Fibroblast of mammary gland (primary cell): ENCODE measurements around the gene ASXL1.

Source experiments
- DNase-seq: peaks from one replicate; pipeline ENCODE4 v3.0.0-alpha.2; 2010; ENCODE audit warnings: low read depth
- H3K4me3 ChIP-seq: 2 replicates; pipeline ENCODE4 v1.5.1; 2011; ENCODE audit warnings: low read depth, mild to moderate bottlenecking, low read length, moderate library complexity; ENCODE audit not compliant: control insufficient read depth
- TF ChIP-seq, protein P1 (sequence below): conservative IDR thresholded peaks from 2 replicates; pipeline ENCODE4 v1.5.1; 2011; ENCODE audit warnings: low read depth, low read length, inconsistent platforms; ENCODE audit not compliant: control insufficient read depth, insufficient read depth

The ASXL1 gene

DNA sequence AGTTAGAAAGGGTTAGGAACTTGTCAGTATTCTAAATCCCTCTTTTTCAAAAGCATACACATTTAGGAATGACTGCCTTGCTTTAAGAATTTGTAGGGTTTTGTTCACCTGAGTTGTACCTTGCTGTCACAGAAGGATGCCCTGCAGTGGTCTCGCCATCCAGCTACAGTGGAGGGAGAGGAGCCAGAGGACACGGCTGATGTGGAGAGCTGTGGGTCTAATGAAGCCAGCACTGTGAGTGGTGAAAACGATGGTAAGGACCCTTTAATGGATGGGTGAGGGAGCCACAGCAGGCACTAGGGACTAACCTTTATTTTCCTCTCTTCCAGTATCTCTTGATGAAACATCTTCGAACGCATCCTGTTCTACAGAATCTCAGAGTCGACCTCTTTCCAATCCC is 69.9 kb downstream of the ASXL1 start:
- H3K4me3 ChIP-seq: no peak overlapping the region
- TF ChIP-seq, protein P1, sequence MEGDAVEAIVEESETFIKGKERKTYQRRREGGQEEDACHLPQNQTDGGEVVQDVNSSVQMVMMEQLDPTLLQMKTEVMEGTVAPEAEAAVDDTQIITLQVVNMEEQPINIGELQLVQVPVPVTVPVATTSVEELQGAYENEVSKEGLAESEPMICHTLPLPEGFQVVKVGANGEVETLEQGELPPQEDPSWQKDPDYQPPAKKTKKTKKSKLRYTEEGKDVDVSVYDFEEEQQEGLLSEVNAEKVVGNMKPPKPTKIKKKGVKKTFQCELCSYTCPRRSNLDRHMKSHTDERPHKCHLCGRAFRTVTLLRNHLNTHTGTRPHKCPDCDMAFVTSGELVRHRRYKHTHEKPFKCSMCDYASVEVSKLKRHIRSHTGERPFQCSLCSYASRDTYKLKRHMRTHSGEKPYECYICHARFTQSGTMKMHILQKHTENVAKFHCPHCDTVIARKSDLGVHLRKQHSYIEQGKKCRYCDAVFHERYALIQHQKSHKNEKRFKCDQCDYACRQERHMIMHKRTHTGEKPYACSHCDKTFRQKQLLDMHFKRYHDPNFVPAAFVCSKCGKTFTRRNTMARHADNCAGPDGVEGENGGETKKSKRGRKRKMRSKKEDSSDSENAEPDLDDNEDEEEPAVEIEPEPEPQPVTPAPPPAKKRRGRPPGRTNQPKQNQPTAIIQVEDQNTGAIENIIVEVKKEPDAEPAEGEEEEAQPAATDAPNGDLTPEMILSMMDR: no peak
- DNase-seq: no peak

DNA sequence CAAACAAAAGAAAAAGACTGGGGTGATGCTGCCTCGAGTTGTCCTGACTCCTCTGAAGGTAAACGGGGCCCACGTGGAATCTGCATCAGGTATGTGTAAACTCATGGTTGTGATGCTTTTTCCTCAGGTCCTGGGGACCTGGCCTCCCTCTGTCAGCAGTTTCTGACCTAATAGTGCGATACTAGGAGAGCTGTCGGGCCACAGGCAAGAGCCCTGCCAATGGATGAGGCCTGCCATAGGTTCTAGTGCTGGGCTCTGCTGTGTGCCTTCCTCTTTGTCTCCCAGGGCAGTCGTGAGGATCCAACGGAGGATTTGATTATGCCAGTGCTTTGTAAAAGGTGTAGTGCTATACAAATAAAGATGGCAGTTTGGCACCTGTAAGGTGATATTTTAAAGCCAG is 71.2 kb downstream of the ASXL1 start:
- H3K4me3 ChIP-seq: no peak overlapping the region
- no peak for DNase-seq
- TF ChIP-seq, protein P1: no peak

DNA sequence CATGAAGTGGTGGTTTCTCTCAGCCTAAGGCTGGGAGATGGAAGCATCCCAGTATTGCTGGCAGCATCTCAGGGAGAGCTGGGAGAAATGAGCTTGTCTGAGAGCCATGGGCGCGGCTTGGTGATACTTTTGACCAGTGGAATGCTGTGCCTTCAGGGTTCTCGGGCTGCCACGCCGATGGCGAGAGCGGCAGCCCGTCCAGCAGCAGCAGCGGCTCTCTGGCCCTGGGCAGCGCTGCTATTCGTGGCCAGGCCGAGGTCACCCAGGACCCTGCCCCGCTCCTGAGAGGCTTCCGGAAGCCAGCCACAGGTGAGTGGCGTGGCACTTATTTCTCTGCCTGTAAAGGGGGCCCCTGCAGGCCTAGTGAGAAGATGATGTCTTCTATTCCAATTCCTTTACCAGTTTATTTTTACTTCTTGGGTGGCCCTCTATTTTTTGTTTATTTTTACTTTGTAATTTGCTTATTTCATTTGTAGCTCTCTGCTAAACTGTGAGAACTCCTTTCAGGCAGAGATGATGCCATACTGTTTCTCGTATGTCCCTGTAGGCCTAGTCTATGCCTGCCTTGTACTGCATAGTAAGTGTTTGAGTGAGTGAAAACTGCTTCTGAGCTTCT is 71.7 kb downstream of the ASXL1 start:
- TF ChIP-seq, protein P1: no peak
- no peak for DNase-seq
- no peak overlapping the region for H3K4me3 ChIP-seq

DNA sequence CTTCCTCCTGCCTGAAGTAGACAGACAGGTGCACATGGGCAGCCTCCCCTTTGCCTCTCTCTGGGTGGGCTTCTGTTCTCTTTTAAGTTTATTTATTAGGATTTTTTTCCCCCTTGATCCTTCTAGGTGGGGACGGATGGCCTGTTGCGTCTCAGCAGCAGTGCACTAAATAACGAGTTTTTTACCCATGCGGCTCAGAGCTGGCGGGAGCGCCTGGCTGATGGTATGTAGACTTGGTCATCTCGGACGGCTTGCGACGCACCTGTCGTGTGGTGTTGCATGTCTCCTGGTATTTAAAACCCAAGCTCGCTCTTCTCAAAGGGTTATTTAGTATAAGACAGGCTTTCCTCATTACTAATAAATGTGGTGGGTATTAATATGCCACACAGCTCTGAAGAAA is 73.3 kb downstream of the ASXL1 start:
- no peak overlapping the region for H3K4me3 ChIP-seq
- DNase-seq: no peak
- TF ChIP-seq, protein P1: no peak

DNA sequence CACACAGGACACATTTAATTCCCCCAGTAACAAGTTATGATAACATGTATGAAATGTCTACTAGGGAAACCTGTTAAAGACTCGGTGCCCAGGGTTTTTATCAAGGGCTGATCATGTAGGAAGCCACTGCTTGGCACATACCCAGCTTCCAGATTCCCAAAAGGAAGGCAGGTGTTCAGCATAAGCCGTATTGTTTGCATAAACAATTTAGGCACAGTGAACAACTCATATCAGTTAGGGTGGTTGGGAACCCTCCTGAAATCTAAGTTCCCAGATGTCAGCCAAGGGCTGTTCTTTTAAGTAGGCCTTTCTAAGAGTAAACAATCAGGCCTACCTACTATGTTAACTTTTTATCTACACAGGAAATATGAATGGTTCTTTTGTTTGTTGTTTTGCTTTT is 74.1 kb downstream of the ASXL1 start:
- TF ChIP-seq, protein P1: no peak
- DNase-seq: no peak
- no peak overlapping the region for H3K4me3 ChIP-seq

DNA sequence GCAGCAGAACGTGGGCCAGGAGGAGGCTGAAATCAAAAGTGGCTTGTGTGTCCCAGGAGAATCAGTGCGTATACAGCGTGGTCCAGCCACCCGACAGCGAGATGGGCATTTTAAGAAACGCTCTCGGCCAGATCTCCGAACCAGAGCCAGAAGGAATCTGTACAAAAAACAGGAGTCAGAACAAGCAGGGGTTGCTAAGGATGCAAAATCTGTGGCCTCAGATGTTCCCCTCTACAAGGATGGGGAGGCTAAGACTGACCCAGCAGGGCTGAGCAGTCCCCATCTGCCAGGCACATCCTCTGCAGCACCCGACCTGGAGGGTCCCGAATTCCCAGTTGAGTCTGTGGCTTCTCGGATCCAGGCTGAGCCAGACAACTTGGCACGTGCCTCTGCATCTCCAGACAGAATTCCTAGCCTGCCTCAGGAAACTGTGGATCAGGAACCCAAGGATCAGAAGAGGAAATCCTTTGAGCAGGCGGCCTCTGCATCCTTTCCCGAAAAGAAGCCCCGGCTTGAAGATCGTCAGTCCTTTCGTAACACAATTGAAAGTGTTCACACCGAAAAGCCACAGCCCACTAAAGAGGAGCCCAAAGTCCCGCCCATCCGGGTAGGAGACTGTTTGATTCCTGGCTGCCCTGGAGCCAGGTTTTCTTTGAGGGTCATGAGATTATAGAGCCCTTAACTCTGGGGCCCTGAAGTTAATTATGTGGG is 75.3 kb downstream of the ASXL1 start:
- DNase-seq: no peak
- TF ChIP-seq, protein P1: no peak
- no peak overlapping the region for H3K4me3 ChIP-seq
